ENCODE results near the gene MTHFR. TPM values are rescaled to one million over a fixed set of nuclear protein-coding genes. Genes with fewer than 3 reads are reported as not detected.
A peak's percentile ranks its signal among the peaks of the same experiment; 100 is the strongest.

The MTHFR gene
- total and polyA plus RNA-seq, 3 experiments from 2014 or later, result 10.0 to 16.3 (median 13.5) TPM

- Mint-ChIP-seq H3K9me3 (no peaks in the 10 kb centered on the region), H3K27me3 (peaks cover 13 to 35% of the 10 kb centered on the region in 2 donors), H3K27ac (no peak overlapping the region), H3K4me3 (no peak overlapping the region), H3K36me3 (no peaks in the 10 kb centered on the region), H3K4me1 (peaks cover 2 to 10% (median 10%) of the 10 kb centered on the region in 3 donors)
- CTCF ChIA-PET, result no interaction called here
- Histone ChIP-seq H3K4me3 (ENCODE audit: low read length) (no peak overlapping the region), H3K27ac (ENCODE audit: low read depth, low read length) (no peak overlapping the region), H3K9me3 (ENCODE audit: low read length) (no peaks in the 10 kb centered on the region), H3K4me1 (ENCODE audit: insufficient read depth, low read length) (no peaks in the 10 kb centered on the region), H3K36me3 (ENCODE audit: insufficient read depth, low read length) (no peaks in the 10 kb centered on the region), H3K27me3 (ENCODE audit: insufficient read depth, low read length, poor library complexity, severe bottlenecking) (no peaks in the 10 kb centered on the region)
- POLR2A ChIA-PET, result no interaction called here
- DNase-seq, result no peak
Observed at GRCh38 chr1:11759791-11760190, 46.0 kb downstream of the MTHFR start.

GRCh38 chr1:11757047-11757446 is 48.7 kb downstream of the MTHFR start:
- no peaks in the 10 kb centered on the region for H3K36me3 Mint-ChIP-seq
- H3K4me1 Mint-ChIP-seq, result peaks cover 2 to 9% (median 6%) of the 10 kb centered on the region in 3 donors
- no peaks in the 10 kb centered on the region for H3K9me3 Mint-ChIP-seq
- Histone ChIP-seq H3K27me3 (ENCODE audit: insufficient read depth, low read length, poor library complexity, severe bottlenecking) (no peaks in the 10 kb centered on the region), H3K9me3 (ENCODE audit: low read length) (no peaks in the 10 kb centered on the region), H3K4me1 (ENCODE audit: insufficient read depth, low read length) (no peaks in the 10 kb centered on the region), H3K36me3 (ENCODE audit: insufficient read depth, low read length) (no peaks in the 10 kb centered on the region), H3K4me3 (ENCODE audit: low read length) (no peak overlapping the region), H3K27ac (ENCODE audit: low read depth, low read length) (no peak overlapping the region)
- DNase-seq, result no peak
- H3K27me3 Mint-ChIP-seq, result peaks cover 1 to 20% of the 10 kb centered on the region in 2 donors
- H3K27ac Mint-ChIP-seq, result no peak overlapping the region
- POLR2A ChIA-PET, result no interaction called here
- no peak overlapping the region for H3K4me3 Mint-ChIP-seq
- CTCF ChIA-PET, result no interaction called here

GRCh38 chr1:11753555-11754208 is 52.1 kb downstream of the MTHFR start:
- ChIA-PET CTCF (no interaction called here), POLR2A (no interaction called here)
- no peak overlapping the region for H3K27ac ChIP-seq (ENCODE audit: low read depth, low read length)
- H3K4me3 ChIP-seq (ENCODE audit: low read length), result no peak overlapping the region
- Mint-ChIP-seq H3K36me3 (peaks cover 0 to 25% (median 4%) of the 10 kb centered on the region in 3 donors), H3K27me3 (peaks cover 0 to 8% of the 10 kb centered on the region in 2 donors), H3K27ac (peak overlapping the region in 2 of 8 donors; percentile 52 to 85), H3K4me3 (no peak overlapping the region), H3K4me1 (peaks cover 7 to 10% (median 10%) of the 10 kb centered on the region in 3 donors), H3K9me3 (no peaks in the 10 kb centered on the region)
- H3K27me3 ChIP-seq (ENCODE audit: insufficient read depth, low read length, poor library complexity, severe bottlenecking), result no peaks in the 10 kb centered on the region
- no peaks in the 10 kb centered on the region for H3K9me3 ChIP-seq (ENCODE audit: low read length)
- no peak for DNase-seq
- H3K36me3 ChIP-seq (ENCODE audit: insufficient read depth, low read length), result no peaks in the 10 kb centered on the region
- H3K4me1 ChIP-seq (ENCODE audit: insufficient read depth, low read length), result peaks cover 4% of the 10 kb centered on the region

GRCh38 chr1:11752359-11753088 is 53.2 kb downstream of the MTHFR start:
- ChIA-PET CTCF (no interaction called here), POLR2A (no interaction called here)
- H3K27me3 ChIP-seq (ENCODE audit: insufficient read depth, low read length, poor library complexity, severe bottlenecking), result no peaks in the 10 kb centered on the region
- DNase-seq, result no peak
- Mint-ChIP-seq H3K4me3 (no peak overlapping the region), H3K36me3 (peaks cover 0 to 29% (median 4%) of the 10 kb centered on the region in 3 donors), H3K27me3 (peaks cover 0 to 8% of the 10 kb centered on the region in 2 donors), H3K27ac (peak overlapping the region in 2 of 8 donors; percentile 68 to 78), H3K9me3 (no peaks in the 10 kb centered on the region), H3K4me1 (peaks cover 7 to 10% (median 10%) of the 10 kb centered on the region in 3 donors)
- no peaks in the 10 kb centered on the region for H3K36me3 ChIP-seq (ENCODE audit: insufficient read depth, low read length)
- H3K9me3 ChIP-seq (ENCODE audit: low read length), result no peaks in the 10 kb centered on the region
- H3K4me1 ChIP-seq (ENCODE audit: insufficient read depth, low read length), result peaks cover 8% of the 10 kb centered on the region
- H3K27ac ChIP-seq (ENCODE audit: low read depth, low read length), result no peak overlapping the region
- H3K4me3 ChIP-seq (ENCODE audit: low read length), result no peak overlapping the region

- Mint-ChIP-seq H3K36me3 (peaks cover 8 to 43% (median 8%) of the 10 kb centered on the region in 3 donors), H3K4me1 (peaks cover 10 to 19% (median 15%) of the 10 kb centered on the region in 3 donors), H3K9me3 (no peaks in the 10 kb centered on the region), H3K27ac (peak overlapping the region in 1 of 8 donors; percentile 19), H3K27me3 (no peaks in the 10 kb centered on the region), H3K4me3 (no peak overlapping the region)
- Histone ChIP-seq H3K27ac (ENCODE audit: low read depth, low read length) (no peak overlapping the region), H3K27me3 (ENCODE audit: insufficient read depth, low read length, poor library complexity, severe bottlenecking) (no peaks in the 10 kb centered on the region), H3K4me3 (ENCODE audit: low read length) (no peak overlapping the region), H3K36me3 (ENCODE audit: insufficient read depth, low read length) (peaks cover 6% of the 10 kb centered on the region), H3K9me3 (ENCODE audit: low read length) (no peaks in the 10 kb centered on the region), H3K4me1 (ENCODE audit: insufficient read depth, low read length) (peaks cover 8% of the 10 kb centered on the region)
- POLR2A ChIA-PET, result no interaction called here
- CTCF ChIA-PET, result interaction anchor here (1.8 kb wide), 1 partner anchor 32 kb away, joined by 5 read pairs; no protein-coding TSS in a partner anchor
- no peak for DNase-seq
Observed at GRCh38 chr1:11751087-11751486, 54.7 kb downstream of the MTHFR start.

- Mint-ChIP-seq H3K9me3 (no peaks in the 10 kb centered on the region), H3K36me3 (peaks cover 8 to 53% (median 8%) of the 10 kb centered on the region in 3 donors), H3K27ac (no peak overlapping the region), H3K4me1 (peaks cover 13 to 25% (median 15%) of the 10 kb centered on the region in 3 donors), H3K4me3 (no peak overlapping the region), H3K27me3 (no peaks in the 10 kb centered on the region)
- no peak for DNase-seq
- Histone ChIP-seq H3K36me3 (ENCODE audit: insufficient read depth, low read length) (peaks cover 6% of the 10 kb centered on the region), H3K27me3 (ENCODE audit: insufficient read depth, low read length, poor library complexity, severe bottlenecking) (no peaks in the 10 kb centered on the region), H3K27ac (ENCODE audit: low read depth, low read length) (no peak overlapping the region), H3K4me1 (ENCODE audit: insufficient read depth, low read length) (peaks cover 8% of the 10 kb centered on the region), H3K9me3 (ENCODE audit: low read length) (no peaks in the 10 kb centered on the region), H3K4me3 (ENCODE audit: low read length) (no peak overlapping the region)
- ChIA-PET CTCF (interaction anchor here (1.8 kb wide), 1 partner anchor 31 kb away, joined by 5 read pairs; no protein-coding TSS in a partner anchor), POLR2A (no interaction called here)
Observed at GRCh38 chr1:11749996-11750395, 55.8 kb downstream of the MTHFR start.

- Mint-ChIP-seq H3K4me1 (peaks cover 15 to 25% (median 15%) of the 10 kb centered on the region in 3 donors), H3K9me3 (no peaks in the 10 kb centered on the region), H3K36me3 (peaks cover 8 to 56% (median 8%) of the 10 kb centered on the region in 3 donors), H3K27ac (peak overlapping the region in 5 of 8 donors; percentile 54 to 89 (median 70)), H3K4me3 (peak overlapping the region in 2 of 7 donors; percentile 41 to 54), H3K27me3 (no peaks in the 10 kb centered on the region)
- Histone ChIP-seq H3K4me3 (ENCODE audit: low read length) (no peak overlapping the region), H3K4me1 (ENCODE audit: insufficient read depth, low read length) (peaks cover 8% of the 10 kb centered on the region), H3K36me3 (ENCODE audit: insufficient read depth, low read length) (peaks cover 6% of the 10 kb centered on the region), H3K27me3 (ENCODE audit: insufficient read depth, low read length, poor library complexity, severe bottlenecking) (no peaks in the 10 kb centered on the region), H3K27ac (ENCODE audit: low read depth, low read length) (no peak overlapping the region), H3K9me3 (ENCODE audit: low read length) (no peaks in the 10 kb centered on the region)
- DNase-seq, result peak in 3 of 5 donors; percentile 31 to 57 (median 52)
- POLR2A ChIA-PET, result no interaction called here
- CTCF ChIA-PET, result interaction anchor here (1.8 kb wide), 1 partner anchor 30 kb away, joined by 5 read pairs; no protein-coding TSS in a partner anchor
Observed at GRCh38 chr1:11749203-11749689, 56.5 kb downstream of the MTHFR start.

Data from CD8-positive, alpha-beta memory T cell (primary cell).